ENCODE results near the gene CRYGA. TPM values are rescaled to one million over a fixed set of nuclear protein-coding genes. Genes with fewer than 3 reads are reported as not detected.

CRYGA gene
- polyA plus RNA-seq, 1 of the 3 experiments (the other 2 are of a cell fraction) = not detected

GRCh38 chr2:208182835-208183234 is 19.4 kb upstream of the CRYGA start:
- no peak for TF ChIP-seq ELF1 (IDR thresholded peaks at IDR 0.05)
- no peak for TF ChIP-seq USF2 (IDR thresholded peaks at IDR 0.05; ENCODE audit: borderline replicate concordance, low read depth, low read length)
- TF ChIP-seq IRF3 (IDR thresholded peaks at IDR 0.05; ENCODE audit: low read depth, low read length) = no peak
- no peak for TF ChIP-seq SMC3 (IDR thresholded peaks at IDR 0.05; ENCODE audit: low read depth, low read length)
- TF ChIP-seq TCF12 (IDR thresholded peaks at IDR 0.05) = no peak
- H3K9me3 ChIP-seq = no peaks in the 10 kb centered on the region
- H3K36me3 ChIP-seq (replicated peaks in 1 of 2; ENCODE audit: control insufficient read depth in 1 of 2, insufficient read depth in 2 of 2, low read length in 1 of 2) = no peaks in the 10 kb centered on the region
- H3K9me2 ChIP-seq = no peaks in the 10 kb centered on the region
- POLR2A ChIA-PET = no interaction called here
- WGBS (ENCODE audit: low lambda C conversion rate) = 56% methylated on average over 3 of the region's 3 CpGs
- no peak overlapping the region for H3K4me3 ChIP-seq (ENCODE audit: low read depth in 2 of 2, low read length in 1 of 2)
- no peak overlapping the region for H3K27ac ChIP-seq (ENCODE audit: low read depth in 2 of 2, low read length in 1 of 2)
- H3K79me2 ChIP-seq (ENCODE audit: insufficient read depth) = no peaks in the 10 kb centered on the region
- no peaks in the 10 kb centered on the region for H3K27me3 ChIP-seq (ENCODE audit: insufficient read depth)
- H3F3A ChIP-seq (replicated peaks; ENCODE audit: insufficient read depth) = no peaks in the 10 kb centered on the region
- H3K9ac ChIP-seq = no peak overlapping the region
- DNase-seq = no peak
- H4K20me1 ChIP-seq (ENCODE audit: insufficient read depth) = no peaks in the 10 kb centered on the region
- H2AFZ ChIP-seq (ENCODE audit: low read depth) = no peak overlapping the region
- no peaks in the 10 kb centered on the region; a peak in 1 of 4 replicates for H3K4me1 ChIP-seq (ENCODE audit: control insufficient read depth in 1 of 2, insufficient read depth in 2 of 2, low read depth in 1 of 2, low read length in 1 of 2)
- H3K4me2 ChIP-seq = no peak overlapping the region
- CTCF ChIA-PET = no interaction called here

GRCh38 chr2:208179028-208179609 is 15.7 kb upstream of the CRYGA start:
- Histone ChIP-seq H3F3A (replicated peaks; ENCODE audit: insufficient read depth) (peaks cover 6% of the 10 kb centered on the region), H3K4me1 (ENCODE audit: control insufficient read depth in 1 of 2, insufficient read depth in 2 of 2, low read depth in 1 of 2, low read length in 1 of 2) (no peaks in the 10 kb centered on the region; a peak in 2 of 4 replicates), H3K36me3 (replicated peaks in 1 of 2; ENCODE audit: control insufficient read depth in 1 of 2, insufficient read depth in 2 of 2, low read length in 1 of 2) (no peaks in the 10 kb centered on the region), H4K20me1 (ENCODE audit: insufficient read depth) (no peaks in the 10 kb centered on the region), H3K79me2 (ENCODE audit: insufficient read depth) (no peaks in the 10 kb centered on the region), H3K27me3 (ENCODE audit: insufficient read depth) (no peaks in the 10 kb centered on the region), H3K9me2 (no peaks in the 10 kb centered on the region), H3K9ac (no peak overlapping the region), H3K4me2 (no peak overlapping the region), H2AFZ (ENCODE audit: low read depth) (no peak overlapping the region), H3K9me3 (no peaks in the 10 kb centered on the region), H3K27ac (ENCODE audit: low read depth in 2 of 2, low read length in 1 of 2) (no peak overlapping the region), H3K4me3 (ENCODE audit: low read depth in 2 of 2, low read length in 1 of 2) (no peak overlapping the region)
- POLR2A ChIA-PET = no interaction called here
- CTCF ChIA-PET = no interaction called here
- WGBS (ENCODE audit: low lambda C conversion rate) = 69% methylated on average over 4 of the region's 4 CpGs
- no peak for DNase-seq
- TF ChIP-seq CHD2 (IDR thresholded peaks at IDR 0.05; ENCODE audit: low read length, partially characterized antibody) (no peak), MAX (IDR thresholded peaks at IDR 0.05; ENCODE audit: low read depth) (no peak)

GRCh38 chr2:208175840-208176153 is 12.4 kb upstream of the CRYGA start:
- CTCF ChIA-PET = interaction anchor here (0.6 to 4.2 kb wide), 37 partner anchors 8 to 1149 kb away, joined by 3 to 81 read pairs (median 5); partner anchors contain the start of genes C2orf80, CRYGA, IDH1 and PIKFYVE
- Histone ChIP-seq H3K9me2 (no peaks in the 10 kb centered on the region), H3K79me2 (ENCODE audit: insufficient read depth) (no peaks in the 10 kb centered on the region), H3F3A (replicated peaks; ENCODE audit: insufficient read depth) (peaks cover 6% of the 10 kb centered on the region), H3K9ac (no peak overlapping the region), H3K9me3 (no peaks in the 10 kb centered on the region), H2AFZ (ENCODE audit: low read depth) (peak overlapping the region; percentile 87; the same call in 1 of the 2 replicates), H4K20me1 (ENCODE audit: insufficient read depth) (no peaks in the 10 kb centered on the region), H3K4me3 (ENCODE audit: low read depth in 2 of 2, low read length in 1 of 2) (peak overlapping the region in 1 of 2 experiments; percentile 20; a peak in 1 of 4 replicates), H3K4me2 (no peak overlapping the region), H3K27me3 (ENCODE audit: insufficient read depth) (no peaks in the 10 kb centered on the region), H3K4me1 (ENCODE audit: control insufficient read depth in 1 of 2, insufficient read depth in 2 of 2, low read depth in 1 of 2, low read length in 1 of 2) (no peaks in the 10 kb centered on the region; a peak in 2 of 4 replicates), H3K36me3 (replicated peaks in 1 of 2; ENCODE audit: control insufficient read depth in 1 of 2, insufficient read depth in 2 of 2, low read length in 1 of 2) (no peaks in the 10 kb centered on the region), H3K27ac (ENCODE audit: low read depth in 2 of 2, low read length in 1 of 2) (no peak overlapping the region)
- POLR2A ChIA-PET = interaction anchor here (0.8 kb wide), 1 partner anchor 79 kb away, joined by 5 read pairs; no protein-coding TSS in a partner anchor
- no peak for DNase-seq
- WGBS (ENCODE audit: low lambda C conversion rate) = 84% methylated on average over 6 of the region's 6 CpGs
- TF ChIP-seq CTCF (IDR thresholded peaks at IDR 0.05) (no peak), TEAD4 (IDR thresholded peaks at IDR 0.05; ENCODE audit: borderline replicate concordance, insufficient read depth) (no peak), REST (IDR thresholded peaks at IDR 0.05; ENCODE audit: low read depth, low read length) (no peak), RAD21 (IDR thresholded peaks at IDR 0.05; ENCODE audit: low read length) (no peak), EZH2phosphoT487 (IDR thresholded peaks at IDR 0.05; ENCODE audit: borderline replicate concordance, low read depth) (no peak), CHD2 (IDR thresholded peaks at IDR 0.05; ENCODE audit: low read length, partially characterized antibody) (no peak), POLR2AphosphoS5 (IDR thresholded peaks at IDR 0.05; ENCODE audit: low read depth, low read length) (no peak)
